ENCODE measurements around the gene ING3. TPM values are rescaled to one million over a fixed set of nuclear protein-coding genes. Genes with fewer than 3 reads are reported as not detected.

Gene ING3
- total RNA-seq, 4 donors from 2014 or later, result 1.5 to 23.6 (median 16.2) TPM

DNA sequence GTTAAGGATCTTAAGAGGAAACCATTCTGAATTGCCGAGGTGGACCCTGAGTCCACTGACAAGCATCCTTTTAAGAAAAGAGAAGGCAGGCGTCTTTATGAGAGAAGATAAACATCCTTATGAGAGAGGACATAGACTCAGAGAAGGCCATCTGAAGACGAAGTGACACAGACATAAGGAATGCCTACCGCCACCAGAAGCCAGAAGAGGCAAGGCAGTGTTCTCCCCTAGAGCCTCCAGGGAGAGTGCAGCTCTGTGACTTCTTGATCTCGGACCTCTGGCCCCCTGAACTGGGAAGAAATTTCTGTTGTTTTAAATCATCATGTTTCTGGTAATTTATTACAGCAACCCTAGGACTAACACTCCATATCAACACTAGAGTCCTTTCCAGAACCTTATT lies 25.2 kb upstream of the ING3 start:
- Histone ChIP-seq H3K4me3 (no peak overlapping the region), H3K27ac (no peak overlapping the region), H3K36me3 (no peaks in the 10 kb centered on the region), H3K9me3 (no peaks in the 10 kb centered on the region), H3K27me3 (no peaks in the 10 kb centered on the region), H3K4me1 (peaks cover 0 to 6% (median 0%) of the 10 kb centered on the region in 4 donors)
- intact Hi-C loops (cut with DNase I; ENCODE audit: low total_unique reads) (no loop called here), in situ Hi-C loops (cut with MboI; ENCODE audit: low pct_ligation_motif_present in 1 of 4, low pct_unique_long_range_greater_than_20kb in 1 of 4, low sequenced_read_pairs in 3 of 4) (loop anchor here in 1 of 4 donors (5.0 to 10.0 kb wide), 2 partner anchors 58 to 121 kb away; no protein-coding TSS in a partner anchor)
- no peak for DNase-seq
- TF ChIP-seq EP300 (IDR thresholded peaks at IDR 0.05; ENCODE audit: low read depth) (no peak), POLR2AphosphoS5 (IDR thresholded peaks at IDR 0.05) (no peak), POLR2A (IDR thresholded peaks at IDR 0.05) (no peak)
- TF ChIP-seq, protein P1, sequence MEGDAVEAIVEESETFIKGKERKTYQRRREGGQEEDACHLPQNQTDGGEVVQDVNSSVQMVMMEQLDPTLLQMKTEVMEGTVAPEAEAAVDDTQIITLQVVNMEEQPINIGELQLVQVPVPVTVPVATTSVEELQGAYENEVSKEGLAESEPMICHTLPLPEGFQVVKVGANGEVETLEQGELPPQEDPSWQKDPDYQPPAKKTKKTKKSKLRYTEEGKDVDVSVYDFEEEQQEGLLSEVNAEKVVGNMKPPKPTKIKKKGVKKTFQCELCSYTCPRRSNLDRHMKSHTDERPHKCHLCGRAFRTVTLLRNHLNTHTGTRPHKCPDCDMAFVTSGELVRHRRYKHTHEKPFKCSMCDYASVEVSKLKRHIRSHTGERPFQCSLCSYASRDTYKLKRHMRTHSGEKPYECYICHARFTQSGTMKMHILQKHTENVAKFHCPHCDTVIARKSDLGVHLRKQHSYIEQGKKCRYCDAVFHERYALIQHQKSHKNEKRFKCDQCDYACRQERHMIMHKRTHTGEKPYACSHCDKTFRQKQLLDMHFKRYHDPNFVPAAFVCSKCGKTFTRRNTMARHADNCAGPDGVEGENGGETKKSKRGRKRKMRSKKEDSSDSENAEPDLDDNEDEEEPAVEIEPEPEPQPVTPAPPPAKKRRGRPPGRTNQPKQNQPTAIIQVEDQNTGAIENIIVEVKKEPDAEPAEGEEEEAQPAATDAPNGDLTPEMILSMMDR (IDR thresholded peaks at IDR 0.05), result no peak
- 63 to 81% methylated on average over 5 of the region's 5 CpGs for WGBS, 2 donors (ENCODE audit: low coverage in 1 of 2)

DNA sequence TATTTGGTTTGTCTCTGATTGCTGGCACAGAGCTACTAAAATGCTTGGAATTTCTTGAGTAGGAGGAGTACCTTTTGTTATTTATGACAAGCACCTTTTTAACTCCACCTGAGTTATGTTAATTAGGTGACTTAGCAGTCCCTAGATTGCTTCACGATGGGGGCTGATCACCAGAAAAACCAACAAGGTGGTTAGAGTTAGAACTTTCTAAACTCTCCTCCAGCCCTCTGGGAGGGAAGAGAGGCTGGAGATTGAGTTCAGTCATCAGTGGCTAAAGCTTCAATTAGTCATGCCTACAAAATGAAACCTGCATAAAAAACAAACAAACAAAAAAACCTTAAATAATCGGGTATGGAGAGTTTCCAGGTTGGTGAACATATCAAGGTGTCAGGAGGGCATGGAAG lies 23.6 kb upstream of the ING3 start:
- 31 to 50% methylated on average over 1 to 2 of the region's 2 CpGs for WGBS, 2 donors (ENCODE audit: low coverage in 1 of 2)
- no peak overlapping the region for H3K4me3 ChIP-seq
- intact Hi-C loops (cut with DNase I; ENCODE audit: low total_unique reads), result no loop called here
- DNase-seq, result no peak
- no peaks in the 10 kb centered on the region for H3K36me3 ChIP-seq
- peaks cover 0 to 7% (median 0%) of the 10 kb centered on the region in 4 donors for H3K4me1 ChIP-seq
- H3K9me3 ChIP-seq, result no peaks in the 10 kb centered on the region
- TF ChIP-seq POLR2AphosphoS5 (IDR thresholded peaks at IDR 0.05), result no peak
- TF ChIP-seq, protein P1 (IDR thresholded peaks at IDR 0.05), result no peak
- TF ChIP-seq POLR2A (IDR thresholded peaks at IDR 0.05), result no peak
- TF ChIP-seq EP300 (IDR thresholded peaks at IDR 0.05; ENCODE audit: low read depth), result no peak
- H3K27me3 ChIP-seq, result no peaks in the 10 kb centered on the region
- no peak overlapping the region for H3K27ac ChIP-seq
- in situ Hi-C loops (cut with MboI; ENCODE audit: low pct_ligation_motif_present in 1 of 4, low pct_unique_long_range_greater_than_20kb in 1 of 4, low sequenced_read_pairs in 3 of 4), result loop anchor here in 1 of 4 donors (5.0 to 10.0 kb wide), 2 partner anchors 60 to 122 kb away; no protein-coding TSS in a partner anchor

DNA sequence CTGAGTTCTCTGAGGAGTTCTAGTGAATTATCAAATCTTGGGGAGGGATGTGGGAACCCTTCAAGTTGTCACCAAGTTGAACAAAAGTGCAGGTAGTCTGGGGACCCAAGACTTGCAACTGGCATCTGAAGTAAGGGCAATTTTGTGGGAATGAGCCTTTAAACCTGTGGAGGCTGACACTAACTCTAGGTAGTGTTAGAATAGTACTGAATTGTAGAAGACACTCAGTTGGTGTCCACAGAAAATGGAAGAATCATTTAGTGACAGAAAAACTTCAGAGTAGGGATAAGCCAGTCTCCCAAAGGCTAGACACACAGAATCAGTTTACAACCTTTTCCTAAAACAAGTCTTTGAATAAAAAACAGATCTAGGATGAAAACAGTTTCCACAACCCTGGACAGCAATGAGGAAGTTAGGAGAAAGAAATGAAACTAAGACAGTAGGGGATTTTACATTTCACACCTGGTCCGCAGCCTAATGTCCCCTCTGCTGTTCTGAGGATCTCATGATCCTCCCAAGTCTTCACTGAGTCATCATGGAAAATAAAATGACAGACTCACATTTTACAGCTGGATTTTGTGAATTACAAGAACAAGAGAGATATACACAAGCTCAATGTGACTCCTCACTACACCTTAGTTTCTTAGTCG lies 23.0 kb upstream of the ING3 start:
- intact Hi-C loops (cut with DNase I; ENCODE audit: low total_unique reads) (no loop called here), in situ Hi-C loops (cut with MboI; ENCODE audit: low pct_ligation_motif_present in 1 of 4, low pct_unique_long_range_greater_than_20kb in 1 of 4, low sequenced_read_pairs in 3 of 4) (loop anchor here in 1 of 4 donors (5.0 to 10.0 kb wide), 2 partner anchors 60 to 123 kb away; no protein-coding TSS in a partner anchor)
- Histone ChIP-seq H3K4me3 (no peak overlapping the region), H3K9me3 (no peaks in the 10 kb centered on the region), H3K27ac (no peak overlapping the region), H3K4me1 (peaks cover 0 to 7% (median 0%) of the 10 kb centered on the region in 4 donors), H3K36me3 (no peaks in the 10 kb centered on the region), H3K27me3 (no peaks in the 10 kb centered on the region)
- no peak for DNase-seq
- TF ChIP-seq, protein P1 (IDR thresholded peaks at IDR 0.05), result no peak
- TF ChIP-seq EP300 (IDR thresholded peaks at IDR 0.05; ENCODE audit: low read depth), result no peak
- TF ChIP-seq POLR2A (IDR thresholded peaks at IDR 0.05), result no peak
- no peak for TF ChIP-seq POLR2AphosphoS5 (IDR thresholded peaks at IDR 0.05)
- WGBS, 2 donors (ENCODE audit: low coverage in 1 of 2), result 75 to 84% methylated on average over 2 of the region's 2 CpGs

DNA sequence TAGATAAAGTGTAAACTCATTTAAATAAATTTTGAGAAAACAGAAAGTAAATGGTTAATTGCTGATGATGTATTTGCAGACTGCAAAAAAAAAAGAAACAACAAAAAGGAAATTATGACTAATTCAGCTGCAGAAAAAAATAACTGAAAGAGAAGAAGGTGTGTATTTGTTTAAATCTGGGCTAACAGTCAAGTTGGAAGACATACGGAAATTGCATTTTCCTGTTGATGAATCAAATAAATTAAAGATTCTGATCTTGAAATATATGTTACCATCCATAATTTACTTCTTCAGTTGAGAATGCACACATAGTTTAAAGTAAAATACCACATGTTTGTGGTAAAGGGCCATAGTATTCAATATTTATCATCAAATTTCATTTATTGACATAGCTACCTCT lies 19.3 kb upstream of the ING3 start:
- intact Hi-C loops (cut with DNase I; ENCODE audit: low total_unique reads) (no loop called here), in situ Hi-C loops (cut with MboI; ENCODE audit: low pct_ligation_motif_present in 1 of 4, low pct_unique_long_range_greater_than_20kb in 1 of 4, low sequenced_read_pairs in 3 of 4) (loop anchor here in 2 of 4 donors (10.0 kb wide), 2 partner anchors 126 to 136 kb away; no protein-coding TSS in a partner anchor)
- Histone ChIP-seq H3K27ac (no peak overlapping the region), H3K27me3 (no peaks in the 10 kb centered on the region), H3K36me3 (no peaks in the 10 kb centered on the region), H3K4me3 (no peak overlapping the region), H3K9me3 (no peaks in the 10 kb centered on the region), H3K4me1 (peaks cover 0 to 7% (median 0%) of the 10 kb centered on the region in 4 donors)
- no peak for DNase-seq
- no peak for TF ChIP-seq POLR2A (IDR thresholded peaks at IDR 0.05)
- TF ChIP-seq POLR2AphosphoS5 (IDR thresholded peaks at IDR 0.05), result no peak
- 50 to 63% methylated on average over 1 of the region's 1 CpG for WGBS, 2 donors (ENCODE audit: low coverage in 1 of 2)
